Nephron (organoid): Measurements from ENCODE around the gene CARD18.

Source experiments
- H3K27ac Mint-ChIP-seq, 3 experiments: 2 replicates each; pipeline ENCODE4 v1.8.0; 2020; ENCODE audit warnings: mixed read lengths in 3 of 3, mild to moderate bottlenecking in 2 of 3, moderate library complexity in 1 of 3
- H3K27me3 Mint-ChIP-seq: 2 replicates; pipeline ENCODE4 v1.8.0; 2021; ENCODE audit warnings: low read depth, mild to moderate bottlenecking, moderate library complexity, mixed read lengths
- H3K36me3 Mint-ChIP-seq: 2 replicates; pipeline ENCODE4 v1.8.0; 2020; ENCODE audit warnings: low read depth, mixed read lengths
- H3K4me1 Mint-ChIP-seq: 2 replicates; pipeline ENCODE4 v1.8.0; 2020; ENCODE audit warnings: mixed read lengths
- H3K4me3 Mint-ChIP-seq, 3 experiments: 2 replicates each; pipeline ENCODE4 v1.8.0; 2020; ENCODE audit warnings: mild to moderate bottlenecking in 3 of 3, mixed read lengths in 3 of 3, moderate library complexity in 2 of 3
- H3K9me3 Mint-ChIP-seq: 2 replicates; pipeline ENCODE4 v1.8.0; 2020; ENCODE audit warnings: mixed read lengths
- TF ChIP-seq, protein P1 (sequence below), 3 experiments: fragments of 200-600 bp; sonication (generic); IDR thresholded peaks; one replicate each; pipeline ENCODE4 v1.5.0; 2021; ENCODE audit warnings: antibody characterized with exemption in 3 of 3; ENCODE audit not compliant: unreplicated experiment in 3 of 3

The CARD18 gene

DNA sequence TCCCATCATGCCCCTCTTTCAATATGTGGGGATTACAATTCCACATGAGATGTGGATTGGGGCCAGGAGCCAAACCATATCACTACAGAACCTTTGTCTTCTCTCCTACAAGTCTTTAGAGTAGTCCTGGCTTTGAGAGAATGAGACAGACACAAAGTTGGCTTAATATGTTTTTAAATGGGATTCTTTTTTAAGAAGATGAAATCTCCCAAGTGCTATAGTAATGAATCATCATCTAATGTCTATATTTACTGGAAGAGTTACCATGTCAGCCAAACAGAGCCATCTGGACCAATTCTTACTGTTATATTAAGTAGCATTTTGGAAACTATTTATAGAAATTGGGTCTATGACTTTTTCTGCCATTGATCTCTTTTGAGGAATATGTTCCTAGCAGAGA is 38.1 kb upstream of the CARD18 start:
- Mint-ChIP-seq H3K36me3 (no peaks in the 10 kb centered on the region), H3K4me1 (peaks cover 20% of the 10 kb centered on the region), H3K9me3 (no peaks in the 10 kb centered on the region), H3K4me3 (no peak overlapping the region), H3K27ac (no peak overlapping the region), H3K27me3 (no peaks in the 10 kb centered on the region)
- TF ChIP-seq, protein P1, sequence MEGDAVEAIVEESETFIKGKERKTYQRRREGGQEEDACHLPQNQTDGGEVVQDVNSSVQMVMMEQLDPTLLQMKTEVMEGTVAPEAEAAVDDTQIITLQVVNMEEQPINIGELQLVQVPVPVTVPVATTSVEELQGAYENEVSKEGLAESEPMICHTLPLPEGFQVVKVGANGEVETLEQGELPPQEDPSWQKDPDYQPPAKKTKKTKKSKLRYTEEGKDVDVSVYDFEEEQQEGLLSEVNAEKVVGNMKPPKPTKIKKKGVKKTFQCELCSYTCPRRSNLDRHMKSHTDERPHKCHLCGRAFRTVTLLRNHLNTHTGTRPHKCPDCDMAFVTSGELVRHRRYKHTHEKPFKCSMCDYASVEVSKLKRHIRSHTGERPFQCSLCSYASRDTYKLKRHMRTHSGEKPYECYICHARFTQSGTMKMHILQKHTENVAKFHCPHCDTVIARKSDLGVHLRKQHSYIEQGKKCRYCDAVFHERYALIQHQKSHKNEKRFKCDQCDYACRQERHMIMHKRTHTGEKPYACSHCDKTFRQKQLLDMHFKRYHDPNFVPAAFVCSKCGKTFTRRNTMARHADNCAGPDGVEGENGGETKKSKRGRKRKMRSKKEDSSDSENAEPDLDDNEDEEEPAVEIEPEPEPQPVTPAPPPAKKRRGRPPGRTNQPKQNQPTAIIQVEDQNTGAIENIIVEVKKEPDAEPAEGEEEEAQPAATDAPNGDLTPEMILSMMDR (IDR thresholded peaks at IDR 0.05; ENCODE audit: unreplicated experiment in 3 of 3) = no peak

DNA sequence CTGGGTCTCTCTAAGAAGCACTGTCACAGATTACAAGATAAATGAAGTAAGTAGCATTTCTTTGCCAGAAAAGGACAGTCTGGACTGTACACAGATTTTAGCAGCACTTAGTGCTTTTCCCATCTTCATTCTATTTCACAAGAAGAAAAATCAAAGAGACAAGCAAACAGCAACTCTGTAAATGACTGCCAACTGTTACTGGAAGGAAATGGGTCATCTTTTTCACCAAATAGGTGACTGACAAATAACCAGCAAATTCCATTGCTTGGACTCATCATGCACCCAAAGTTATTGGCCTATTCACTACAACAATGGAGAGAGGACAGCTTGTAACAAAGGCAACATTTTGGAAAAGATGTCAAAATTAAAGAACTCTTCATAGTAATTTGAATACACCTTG is 28.9 kb upstream of the CARD18 start:
- peaks cover 19% of the 10 kb centered on the region for H3K9me3 Mint-ChIP-seq
- H3K36me3 Mint-ChIP-seq = no peaks in the 10 kb centered on the region
- H3K4me1 Mint-ChIP-seq = no peaks in the 10 kb centered on the region
- H3K27ac Mint-ChIP-seq = no peak overlapping the region
- H3K4me3 Mint-ChIP-seq = no peak overlapping the region
- TF ChIP-seq, protein P1 (IDR thresholded peaks at IDR 0.05; ENCODE audit: unreplicated experiment in 3 of 3) = no peak
- no peaks in the 10 kb centered on the region for H3K27me3 Mint-ChIP-seq

DNA sequence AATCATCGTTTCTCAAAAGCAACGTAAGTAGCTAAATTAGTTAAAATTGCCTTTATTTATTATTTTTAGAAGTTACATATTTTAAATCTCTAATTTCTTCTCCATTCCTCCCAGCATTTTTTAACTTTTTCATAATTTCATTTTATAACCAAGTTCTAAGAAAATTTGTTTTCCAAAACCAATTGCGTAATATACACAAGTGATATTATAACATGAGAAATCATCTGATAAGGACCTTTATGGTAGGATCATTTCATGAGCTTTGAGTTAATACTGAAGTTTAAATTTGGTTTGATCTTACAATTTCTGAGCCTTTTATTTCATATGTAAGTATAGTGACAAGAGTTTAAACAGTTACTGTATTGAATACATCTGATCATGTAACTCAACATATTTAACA is 27.7 kb upstream of the CARD18 start:
- TF ChIP-seq, protein P1 (IDR thresholded peaks at IDR 0.05; ENCODE audit: unreplicated experiment in 3 of 3) = no peak
- H3K9me3 Mint-ChIP-seq = peaks cover 16% of the 10 kb centered on the region
- H3K4me1 Mint-ChIP-seq = no peaks in the 10 kb centered on the region
- no peaks in the 10 kb centered on the region for H3K36me3 Mint-ChIP-seq
- no peaks in the 10 kb centered on the region for H3K27me3 Mint-ChIP-seq
- H3K27ac Mint-ChIP-seq = no peak overlapping the region
- no peak overlapping the region for H3K4me3 Mint-ChIP-seq

DNA sequence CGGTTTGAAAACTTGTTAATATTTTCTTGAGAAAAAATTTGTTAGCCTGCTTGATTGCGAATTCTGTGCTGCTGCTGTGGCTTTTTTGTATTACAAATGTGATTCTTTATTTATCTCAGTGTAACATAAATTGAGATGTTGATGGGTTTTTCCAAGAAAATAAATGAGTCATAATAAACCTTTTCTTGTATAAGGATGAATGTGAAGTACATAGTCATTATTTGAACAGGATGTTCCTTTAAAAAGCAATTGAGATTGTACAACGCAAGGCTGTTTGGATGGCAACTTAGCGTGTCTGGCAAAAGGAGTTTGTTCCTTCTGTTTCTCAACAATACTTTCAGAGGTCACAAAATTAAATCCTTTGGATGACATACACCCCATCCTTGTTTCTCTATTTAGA is 24.6 kb upstream of the CARD18 start:
- TF ChIP-seq, protein P1 (IDR thresholded peaks at IDR 0.05; ENCODE audit: unreplicated experiment in 3 of 3) = no peak
- Mint-ChIP-seq H3K4me3 (no peak overlapping the region), H3K27me3 (no peaks in the 10 kb centered on the region), H3K4me1 (no peaks in the 10 kb centered on the region), H3K27ac (no peak overlapping the region), H3K9me3 (peaks cover 2% of the 10 kb centered on the region), H3K36me3 (no peaks in the 10 kb centered on the region)

DNA sequence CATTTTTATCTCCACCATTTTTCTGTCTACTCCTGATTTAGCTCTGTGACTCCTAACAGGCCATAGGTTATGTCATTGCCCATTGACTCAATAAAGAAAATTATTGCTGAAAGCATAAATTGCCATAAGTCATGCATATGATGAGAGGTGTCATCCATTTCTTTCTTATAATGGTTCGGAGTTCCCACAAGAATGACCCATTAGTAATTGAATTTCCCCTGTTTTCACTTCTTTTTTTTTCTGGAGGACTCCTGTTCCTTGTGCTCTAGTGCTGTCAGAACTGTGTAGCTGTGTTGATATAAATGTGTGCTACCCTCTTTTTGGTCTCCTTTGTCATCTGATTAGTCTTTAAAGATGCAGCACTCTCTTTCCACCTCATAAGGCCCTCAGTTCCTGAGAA is 22.9 kb upstream of the CARD18 start:
- no peaks in the 10 kb centered on the region for H3K9me3 Mint-ChIP-seq
- no peak overlapping the region for H3K27ac Mint-ChIP-seq
- H3K4me1 Mint-ChIP-seq = no peaks in the 10 kb centered on the region
- no peaks in the 10 kb centered on the region for H3K27me3 Mint-ChIP-seq
- no peak overlapping the region for H3K4me3 Mint-ChIP-seq
- no peaks in the 10 kb centered on the region for H3K36me3 Mint-ChIP-seq
- TF ChIP-seq, protein P1 (IDR thresholded peaks at IDR 0.05; ENCODE audit: unreplicated experiment in 3 of 3) = no peak

DNA sequence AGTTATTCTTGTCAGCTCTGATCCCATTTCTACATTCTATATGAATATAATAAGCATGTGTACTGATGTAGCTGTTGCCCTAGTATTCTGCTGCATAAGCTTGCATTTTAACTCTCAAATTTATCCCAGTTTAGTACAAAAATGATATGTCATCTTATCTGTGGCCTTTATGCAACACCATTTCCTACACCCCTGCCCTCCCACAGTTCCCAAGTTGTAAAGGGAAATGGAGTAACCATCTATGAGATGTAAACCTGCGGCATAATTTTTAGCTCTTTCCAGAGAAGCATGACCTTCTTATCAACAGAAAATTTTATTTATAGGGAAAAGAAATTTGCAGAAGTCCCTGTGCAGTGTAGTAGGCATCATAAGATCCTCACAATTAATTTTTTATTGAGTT is 18.9 kb upstream of the CARD18 start:
- Mint-ChIP-seq H3K27ac (no peak overlapping the region), H3K36me3 (no peaks in the 10 kb centered on the region), H3K27me3 (no peaks in the 10 kb centered on the region), H3K4me1 (no peaks in the 10 kb centered on the region), H3K9me3 (peaks cover 4% of the 10 kb centered on the region), H3K4me3 (no peak overlapping the region)
- TF ChIP-seq, protein P1 (IDR thresholded peaks at IDR 0.05; ENCODE audit: unreplicated experiment in 3 of 3) = no peak
